ENCODE measurements around the gene LRRC36.

The LRRC36 gene

GRCh38 chr16:67423015-67423414 lies 96.4 kb downstream of the LRRC36 start:
- no peak for DNase-seq (ENCODE audit: low read depth in 1 of 2, low spot score in 1 of 2)

GRCh38 chr16:67423611-67424260 lies 97.1 kb downstream of the LRRC36 start:
- DNase-seq (ENCODE audit: low read depth in 1 of 2, low spot score in 1 of 2) = no peak

DNA sequence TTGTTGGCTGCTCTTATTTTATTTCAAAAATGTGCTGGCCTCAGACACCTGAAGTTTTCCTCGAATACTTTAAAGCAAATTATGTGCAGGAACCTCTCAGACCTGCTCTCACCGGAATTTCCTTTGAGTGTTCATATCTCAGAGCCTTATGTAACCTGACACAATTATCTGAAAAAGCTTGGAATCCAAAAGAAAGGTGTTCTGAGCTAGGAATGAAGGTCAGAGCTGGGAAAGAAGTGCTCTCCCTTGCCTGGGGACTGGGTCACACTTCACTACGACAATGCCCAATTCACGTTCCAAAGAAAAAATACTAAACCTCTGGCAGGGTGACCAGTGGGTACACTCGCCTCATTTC lies 97.6 kb downstream of the LRRC36 start:
- DNase-seq (ENCODE audit: low read depth in 1 of 2, low spot score in 1 of 2) = no peak

- no peak for DNase-seq (ENCODE audit: low read depth in 1 of 2, low spot score in 1 of 2)
Measured at GRCh38 chr16:67425061-67425460, 98.4 kb downstream of the LRRC36 start.

GRCh38 chr16:67425580-67425979 lies 99.0 kb downstream of the LRRC36 start:
- no peak for DNase-seq (ENCODE audit: low read depth in 1 of 2, low spot score in 1 of 2)

DNA sequence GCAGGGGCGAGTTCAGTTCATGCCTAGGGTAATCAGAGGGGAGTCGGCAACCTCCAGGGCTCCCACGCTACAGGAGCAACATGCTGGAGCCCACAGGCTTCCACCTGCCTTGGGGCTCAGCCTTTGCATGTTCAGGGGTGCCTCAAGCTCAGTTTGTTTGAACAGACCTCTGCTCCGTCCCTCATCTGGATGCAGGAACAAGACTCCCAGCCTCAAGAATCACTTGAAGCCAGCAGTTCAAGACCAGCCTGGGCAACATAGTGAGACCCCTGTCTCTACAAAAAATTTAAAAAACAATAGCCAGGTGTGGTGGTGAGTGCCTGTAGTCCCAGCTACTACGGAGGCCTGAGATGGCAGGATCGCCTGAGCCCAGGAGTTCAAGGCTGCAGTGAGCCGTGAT lies 99.4 kb downstream of the LRRC36 start:
- no peak for DNase-seq (ENCODE audit: low read depth in 1 of 2, low spot score in 1 of 2)

- no peak for DNase-seq (ENCODE audit: low read depth in 1 of 2, low spot score in 1 of 2)
Measured at GRCh38 chr16:67426950-67427349, 100.3 kb downstream of the LRRC36 start.

GRCh38 chr16:67428146-67428731 lies 101.6 kb downstream of the LRRC36 start:
- DNase-seq (ENCODE audit: low read depth in 1 of 2, low spot score in 1 of 2) = peak in 1 of 2 donors; percentile 36

GRCh38 chr16:67429053-67429798 lies 102.6 kb downstream of the LRRC36 start:
- no peak for DNase-seq (ENCODE audit: low read depth in 1 of 2, low spot score in 1 of 2)

DNA sequence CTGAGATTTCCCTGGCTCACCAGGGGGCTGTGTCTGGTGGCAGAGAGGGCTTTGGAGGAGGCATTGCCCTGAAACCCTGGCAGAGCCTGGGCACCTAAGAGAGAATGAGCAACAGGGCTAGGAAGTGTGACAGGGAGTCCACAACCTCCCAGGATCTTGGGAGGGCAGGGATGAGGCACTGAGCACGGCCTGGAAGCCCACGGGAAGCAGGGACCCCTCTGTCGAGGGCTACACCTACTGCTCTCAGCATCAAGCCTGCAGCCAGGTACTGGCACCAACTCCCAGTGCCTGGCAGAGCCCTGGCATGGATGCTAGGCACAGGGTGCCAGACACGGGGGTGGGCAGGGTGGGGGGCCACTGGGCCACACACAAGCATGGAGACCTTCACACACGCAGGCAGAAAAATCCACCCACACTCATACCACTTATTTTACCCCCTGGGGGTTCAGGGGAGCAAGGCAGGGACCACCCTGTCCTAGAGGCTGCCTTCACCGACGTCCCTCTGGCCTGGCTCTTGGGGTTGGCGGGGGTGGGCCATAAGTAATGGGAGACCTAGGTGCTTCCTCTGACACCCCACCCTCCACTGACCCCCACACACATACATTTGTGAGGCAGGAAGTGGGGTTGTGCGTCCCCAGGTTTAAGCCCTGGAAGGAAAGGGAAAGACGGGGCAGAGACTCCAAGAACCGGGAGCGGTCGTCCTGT lies 103.3 kb downstream of the LRRC36 start:
- no peak for DNase-seq (ENCODE audit: low read depth in 1 of 2, low spot score in 1 of 2)

DNA sequence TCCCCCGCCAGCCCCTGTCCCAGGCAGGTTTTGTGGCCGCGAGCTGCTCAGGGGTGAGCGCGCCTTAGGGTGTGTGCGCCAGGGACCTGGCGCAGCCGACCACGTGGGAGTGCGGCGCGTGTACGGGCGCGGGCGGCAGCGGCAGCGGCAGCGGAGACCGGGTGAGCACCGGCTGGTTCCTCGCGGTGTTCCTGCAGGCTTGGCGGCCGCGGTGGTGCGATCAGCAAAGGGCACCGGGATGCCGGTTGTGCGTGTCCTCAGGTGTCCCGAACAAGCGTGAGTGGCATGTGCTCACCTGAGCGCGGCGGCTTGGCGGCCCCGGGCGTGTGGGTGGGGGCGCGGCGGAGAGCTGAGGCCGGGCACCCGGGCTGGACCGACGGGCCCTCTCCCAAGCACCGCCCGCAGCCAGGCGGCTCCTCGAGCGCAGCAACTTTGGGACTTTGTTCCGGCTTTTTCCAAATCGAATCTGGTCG lies 103.9 kb downstream of the LRRC36 start:
- peak in 1 of 2 donors; percentile 25 for DNase-seq (ENCODE audit: low read depth in 1 of 2, low spot score in 1 of 2)

GRCh38 chr16:67430977-67431774 lies 104.6 kb downstream of the LRRC36 start, which contains the start of gene HSD11B2:
Gene HSD11B2, plus strand, starts transcription at chr16:67431121. Its CDS starts 128 bp downstream, at chr16:67431249.
- DNase-seq (ENCODE audit: low read depth in 1 of 2, low spot score in 1 of 2) = no peak

DNA sequence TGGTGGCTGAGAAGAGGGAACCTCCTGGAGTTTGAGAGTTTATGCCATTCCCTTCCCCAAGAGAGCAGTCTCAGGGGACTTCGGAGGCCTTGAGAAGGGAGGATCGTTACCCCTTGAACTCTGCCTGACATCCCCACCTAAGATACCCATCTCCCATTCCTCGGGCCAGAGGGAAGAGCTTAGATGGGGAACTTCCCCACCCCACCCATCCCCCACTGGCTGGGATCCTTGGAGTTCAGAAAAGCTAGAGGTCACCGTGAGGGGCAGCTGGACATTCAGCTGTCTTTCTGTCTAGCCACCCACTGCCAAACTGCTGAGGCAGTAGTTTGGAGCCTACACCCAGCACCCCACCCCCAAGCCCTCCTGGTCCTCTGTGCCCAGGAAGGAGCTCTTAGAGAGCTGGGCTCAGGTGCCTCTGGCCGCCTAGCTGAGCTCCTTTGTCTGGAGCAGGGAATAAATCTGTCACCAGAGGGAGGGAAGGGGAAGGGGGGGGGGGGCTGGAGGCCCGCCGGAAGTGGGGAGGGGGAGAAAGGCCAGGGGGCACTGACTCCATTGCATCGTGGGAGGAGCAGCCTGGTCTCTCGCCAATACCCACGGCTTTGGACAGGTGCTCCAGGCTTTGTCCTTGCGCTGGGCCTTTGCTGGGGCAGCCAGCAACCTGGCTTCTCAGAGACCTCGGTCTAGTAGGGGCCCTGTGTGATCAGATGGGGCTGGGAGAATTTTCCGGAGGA lies 105.3 kb downstream of the LRRC36 start:
- no peak for DNase-seq (ENCODE audit: low read depth in 1 of 2, low spot score in 1 of 2)

DNA sequence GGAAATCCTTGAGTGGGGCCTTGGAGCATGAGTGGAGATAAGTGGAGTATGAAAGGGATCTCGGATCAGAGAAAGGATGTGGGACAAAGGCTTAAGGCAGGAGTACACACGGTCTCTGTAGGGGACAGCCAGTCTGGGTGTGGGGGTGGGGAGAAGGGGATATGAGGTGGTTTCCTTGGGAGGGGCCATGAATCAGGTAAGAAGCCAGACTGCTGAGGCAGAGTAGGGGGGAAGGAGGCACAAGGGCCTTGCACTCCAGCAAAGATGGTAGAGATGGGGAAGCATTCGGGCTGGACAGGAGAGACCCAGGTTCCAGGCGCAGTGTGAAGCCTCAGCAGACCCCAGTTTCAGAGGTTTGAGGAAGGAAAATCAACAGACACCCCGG lies 105.9 kb downstream of the LRRC36 start:
- no peak for DNase-seq (ENCODE audit: low read depth in 1 of 2, low spot score in 1 of 2)

- no peak for DNase-seq (ENCODE audit: low read depth in 1 of 2, low spot score in 1 of 2)
Measured at GRCh38 chr16:67433131-67433719, 106.6 kb downstream of the LRRC36 start.

Measured in stimulated activated CD4-positive, alpha-beta T cell treated with anti-CD3 and anti-CD28 coated beads, Interleukin-15, amount 100 ng/mL, for 1 hour (primary cell).